HepG2 (cell line): ENCODE measurements around the gene IKZF4. TPM values are rescaled to one million over a fixed set of nuclear protein-coding genes. Genes with fewer than 3 reads are reported as not detected.

Source experiments
- ATF7 ChIP-seq, 2 experiments: fragments of 450-650 bp in 1 of 2; sonication (generic) in 1 of 2; formaldehyde crosslinking in 1 of 2; IDR thresholded peaks; 2 replicates each; pipeline versions ENCODE4 v1.4.0 to v1.6.1; 2016 to 2020; ENCODE audit warnings: antibody characterized with exemption in 1 of 2, mild to moderate bottlenecking in 1 of 2, missing genetic modification reagents in 1 of 2
- HMGXB3 ChIP-seq: sonication (generic); formaldehyde crosslinking; IDR thresholded peaks from 2 replicates; pipeline ENCODE4 v1.4.0; 2020; ENCODE audit warnings: missing genetic modification reagents, borderline replicate concordance
- IRF2 ChIP-seq: IDR thresholded peaks from 2 replicates; pipeline ENCODE4 v1.6.1; 2018; ENCODE audit warnings: missing genetic modification reagents, missing compliant biosample characterization
- ISX ChIP-seq: sonication (generic); formaldehyde crosslinking; conservative IDR thresholded peaks from 2 replicates; pipeline ENCODE4 v1.5.0; 2020; ENCODE audit warnings: missing genetic modification reagents
- PHF5A ChIP-seq: IDR thresholded peaks from one replicate; pipeline ENCODE4 v1.6.1; 2018; ENCODE audit warnings: low read depth, missing genetic modification reagents; ENCODE audit not compliant: unreplicated experiment
- ZC3H4 ChIP-seq: sonication (generic); formaldehyde crosslinking; IDR thresholded peaks from 2 replicates; pipeline ENCODE4 v1.4.0; 2020; ENCODE audit warnings: missing genetic modification reagents, borderline replicate concordance
- ZNF12 ChIP-seq: sonication (generic); formaldehyde crosslinking; IDR thresholded peaks from 2 replicates; pipeline ENCODE4 v1.5.0; 2020; ENCODE audit warnings: missing genetic modification reagents
- ZNF609 ChIP-seq: sonication (generic); formaldehyde crosslinking; IDR thresholded peaks from 2 replicates; pipeline ENCODE4 v1.4.0; 2020; ENCODE audit warnings: mild to moderate bottlenecking, missing genetic modification reagents, borderline replicate concordance
- ZNF674 ChIP-seq: sonication (generic); formaldehyde crosslinking; IDR thresholded peaks from 2 replicates; pipeline ENCODE4 v1.5.0; 2020; ENCODE audit warnings: low read depth, mild to moderate bottlenecking, missing genetic modification reagents
- ZNF766 ChIP-seq: sonication (generic); formaldehyde crosslinking; IDR thresholded peaks from 2 replicates; pipeline ENCODE4 v1.5.0; 2020; ENCODE audit warnings: missing genetic modification reagents, borderline replicate concordance
- polyA plus RNA-seq, 8 experiments: library from polyadenylated mRNA; depleted of rRNA in 3 of 8; stranded (reverse) in 7 of 8; unstranded in 1 of 8; fragments of >200 nt; fragmentation: Illumina TruSeq in 4 of 8; extraction: Trizol in 4 of 8; gene quantifications; 2 replicates each; pipeline versions ENCODE4 v1.2.1 to v1.2.3, GENCODE V29; 2011 to 2016; ENCODE audit warnings: low read depth in 4 of 8, missing spikeins in 1 of 8, mixed read lengths in 1 of 8; ENCODE audit not compliant: insufficient read depth in 1 of 8
- total RNA-seq, 5 experiments: library from RNA; depleted of rRNA; stranded (reverse); fragments of >200 nt; fragmentation: Illumina TruSeq; extraction: Trizol; gene quantifications; 2 replicates each; pipeline ENCODE4 v1.2.3, GENCODE V29; 2016; ENCODE audit warnings: low read depth in 1 of 5
- TF ChIP-seq, protein P1 (sequence below): sonication (generic); formaldehyde crosslinking; IDR thresholded peaks from 2 replicates; pipeline ENCODE4 v1.4.0; 2020; ENCODE audit warnings: missing genetic modification reagents, borderline replicate concordance
- TF ChIP-seq, protein P2 (sequence below): sonication (generic); formaldehyde crosslinking; conservative IDR thresholded peaks from 2 replicates; pipeline ENCODE4 v1.4.0; 2020; ENCODE audit warnings: missing genetic modification reagents
- TF ChIP-seq, protein P3 (sequence below): sonication (generic); formaldehyde crosslinking; IDR thresholded peaks from 2 replicates; pipeline ENCODE4 v1.4.0; 2020; ENCODE audit warnings: mild to moderate bottlenecking, missing genetic modification reagents

The IKZF4 gene
- total and polyA plus RNA-seq, 2 of the 13 experiments (the other 11 are each of a cell fraction or from before 2014, with no cell fraction given): 0.58 to 2.2 TPM

DNA sequence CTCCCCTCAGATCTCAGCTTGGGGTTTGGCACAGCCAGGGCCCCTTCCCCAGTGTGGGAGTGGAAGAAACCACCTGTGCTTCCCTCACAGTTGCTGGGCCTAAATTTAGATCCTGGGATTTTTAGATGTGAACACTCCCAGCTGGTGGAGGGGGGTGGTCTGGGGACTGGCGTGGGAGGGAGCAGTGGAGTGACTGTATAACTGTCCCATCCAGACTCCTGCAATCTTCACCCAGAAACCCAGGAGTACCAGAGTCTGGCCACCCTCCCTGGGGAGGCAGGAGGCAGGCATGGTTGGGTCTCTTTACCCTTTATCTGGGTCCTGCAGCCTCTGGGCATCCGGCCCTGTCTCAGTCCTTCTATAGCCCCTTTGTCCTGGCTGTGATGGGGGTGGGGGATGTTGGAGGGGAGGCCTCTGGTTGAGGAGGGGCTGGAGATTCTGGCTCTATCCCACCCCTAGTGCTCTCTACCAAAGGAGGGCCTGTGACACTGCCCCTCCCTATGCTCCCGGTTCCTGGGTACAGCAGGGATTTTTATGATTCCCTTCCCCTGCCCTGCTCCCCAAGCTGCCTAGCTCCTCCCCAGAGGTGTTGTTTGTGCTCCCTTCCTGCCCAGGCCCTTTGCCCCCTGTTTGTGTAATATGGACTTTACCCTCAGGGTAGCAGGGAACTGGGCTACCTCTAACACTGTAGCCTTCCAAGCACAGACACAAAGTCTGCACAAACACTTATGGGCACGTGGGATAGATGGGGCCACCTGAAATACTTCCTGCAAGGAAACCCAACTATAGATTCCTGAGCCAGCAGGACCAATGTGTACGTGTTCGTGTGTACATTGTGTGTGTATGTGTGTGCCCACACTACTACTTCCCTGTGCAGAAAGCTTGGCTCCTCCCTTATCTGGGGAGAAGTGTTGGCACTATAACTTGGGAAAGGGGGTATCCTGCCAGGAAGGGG is 60.8 kb downstream of the IKZF4 start (continued):
- TF ChIP-seq ZC3H4 (peak; percentile 97), PHF5A (CRISPR knock-in tag) (peak; percentile 99), ZNF766 (CRISPR knock-in tag) (peak; percentile 80), ISX (CRISPR knock-in tag) (0 out of 2 replicates have a peak, but pooled peaks have one; percentile 62), HMGXB3 (peak; percentile 84; the same call in 1 of the 2 replicates), ZNF609 (CRISPR knock-in tag) (peak; percentile 97), ZNF12 (CRISPR knock-in tag) (peak; percentile 88), ZNF674 (0 out of 2 replicates have a peak, but pooled peaks have one; percentile 37), IRF2 (CRISPR knock-in tag) (peak; percentile 98), ATF7 (IDR thresholded peaks at IDR 0.05) (no peak), ATF7 (CRISPR knock-in tag; IDR thresholded peaks at IDR 0.05) (peak; percentile 89)
- TF ChIP-seq, protein P1, sequence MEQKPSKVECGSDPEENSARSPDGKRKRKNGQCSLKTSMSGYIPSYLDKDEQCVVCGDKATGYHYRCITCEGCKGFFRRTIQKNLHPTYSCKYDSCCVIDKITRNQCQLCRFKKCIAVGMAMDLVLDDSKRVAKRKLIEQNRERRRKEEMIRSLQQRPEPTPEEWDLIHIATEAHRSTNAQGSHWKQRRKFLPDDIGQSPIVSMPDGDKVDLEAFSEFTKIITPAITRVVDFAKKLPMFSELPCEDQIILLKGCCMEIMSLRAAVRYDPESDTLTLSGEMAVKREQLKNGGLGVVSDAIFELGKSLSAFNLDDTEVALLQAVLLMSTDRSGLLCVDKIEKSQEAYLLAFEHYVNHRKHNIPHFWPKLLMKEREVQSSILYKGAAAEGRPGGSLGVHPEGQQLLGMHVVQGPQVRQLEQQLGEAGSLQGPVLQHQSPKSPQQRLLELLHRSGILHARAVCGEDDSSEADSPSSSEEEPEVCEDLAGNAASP (CRISPR knock-in tag): peak; percentile 95
- TF ChIP-seq, protein P2, sequence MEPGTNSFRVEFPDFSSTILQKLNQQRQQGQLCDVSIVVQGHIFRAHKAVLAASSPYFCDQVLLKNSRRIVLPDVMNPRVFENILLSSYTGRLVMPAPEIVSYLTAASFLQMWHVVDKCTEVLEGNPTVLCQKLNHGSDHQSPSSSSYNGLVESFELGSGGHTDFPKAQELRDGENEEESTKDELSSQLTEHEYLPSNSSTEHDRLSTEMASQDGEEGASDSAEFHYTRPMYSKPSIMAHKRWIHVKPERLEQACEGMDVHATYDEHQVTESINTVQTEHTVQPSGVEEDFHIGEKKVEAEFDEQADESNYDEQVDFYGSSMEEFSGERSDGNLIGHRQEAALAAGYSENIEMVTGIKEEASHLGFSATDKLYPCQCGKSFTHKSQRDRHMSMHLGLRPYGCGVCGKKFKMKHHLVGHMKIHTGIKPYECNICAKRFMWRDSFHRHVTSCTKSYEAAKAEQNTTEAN: peak; percentile 99
- TF ChIP-seq, protein P3, sequence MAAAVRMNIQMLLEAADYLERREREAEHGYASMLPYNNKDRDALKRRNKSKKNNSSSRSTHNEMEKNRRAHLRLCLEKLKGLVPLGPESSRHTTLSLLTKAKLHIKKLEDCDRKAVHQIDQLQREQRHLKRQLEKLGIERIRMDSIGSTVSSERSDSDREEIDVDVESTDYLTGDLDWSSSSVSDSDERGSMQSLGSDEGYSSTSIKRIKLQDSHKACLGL (CRISPR knock-in tag): no peak
